Bronchial epithelial cell (primary cell): ENCODE results near the gene TBC1D22A. TPM values are rescaled to one million over a fixed set of nuclear protein-coding genes. Genes with fewer than 3 reads are reported as not detected.

Experiments
- DNase-seq: peaks from one replicate; pipeline ENCODE4 v3.0.0-alpha.2; 2010; ENCODE audit warnings: low read depth
- FAIRE-seq: peaks from 2 replicates; lab custom pipeline; 2011; peaks lifted over from hg19 to GRCh38; lab: Jason Lieb, UNC
- H3K27me3 ChIP-seq: 2 replicates; pipeline ENCODE4 v1.5.1; 2011; ENCODE audit warnings: low read length; ENCODE audit not compliant: control insufficient read depth, insufficient read depth
- H3K36me3 ChIP-seq: 2 replicates; pipeline ENCODE4 v1.5.1; 2011; ENCODE audit warnings: low read length; ENCODE audit not compliant: control insufficient read depth, insufficient read depth
- H3K4me3 ChIP-seq: 2 replicates; pipeline ENCODE4 v1.5.1; 2011; ENCODE audit warnings: mild to moderate bottlenecking, low read depth, low read length, control low read depth
- total RNA-seq: library from RNA; depleted of rRNA; stranded (reverse); fragments of >200 nt; gene quantifications from 2 replicates; pipeline ENCODE4 v1.2.1, GENCODE V29; 2014
- TF ChIP-seq, protein P1 (sequence below): IDR thresholded peaks from 2 replicates; pipeline ENCODE4 v1.5.1; 2011; ENCODE audit warnings: mild to moderate bottlenecking, moderate library complexity, low read length, control low read depth, inconsistent platforms; ENCODE audit not compliant: insufficient read depth, severe bottlenecking

TBC1D22A gene
- total RNA-seq, 1 donor from 2014 or later: 10.0 TPM

DNA sequence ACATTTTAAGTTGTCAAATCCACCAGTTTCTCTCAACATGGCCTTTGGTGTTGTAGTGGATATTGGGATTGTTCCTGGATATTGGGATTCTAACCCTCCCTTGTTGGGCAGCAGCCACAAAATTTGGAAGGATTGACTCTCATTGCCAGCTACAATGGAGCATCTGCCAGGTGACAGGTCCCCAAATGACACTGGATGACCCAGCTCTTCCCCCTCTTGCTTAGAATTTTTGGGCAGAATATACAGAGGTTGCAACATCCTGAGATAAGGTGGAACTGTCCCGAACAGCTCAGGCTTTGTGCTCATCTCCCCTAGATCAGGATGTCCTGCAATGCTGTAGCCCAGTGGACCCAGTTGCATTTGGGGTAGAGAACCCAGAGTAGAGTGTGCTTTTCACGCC is 5.3 kb upstream of the TBC1D22A start:
- H3K27me3 ChIP-seq: no peaks in the 10 kb centered on the region
- H3K36me3 ChIP-seq: no peaks in the 10 kb centered on the region
- H3K4me3 ChIP-seq: no peak overlapping the region
- no peak for FAIRE-seq
- TF ChIP-seq, protein P1, sequence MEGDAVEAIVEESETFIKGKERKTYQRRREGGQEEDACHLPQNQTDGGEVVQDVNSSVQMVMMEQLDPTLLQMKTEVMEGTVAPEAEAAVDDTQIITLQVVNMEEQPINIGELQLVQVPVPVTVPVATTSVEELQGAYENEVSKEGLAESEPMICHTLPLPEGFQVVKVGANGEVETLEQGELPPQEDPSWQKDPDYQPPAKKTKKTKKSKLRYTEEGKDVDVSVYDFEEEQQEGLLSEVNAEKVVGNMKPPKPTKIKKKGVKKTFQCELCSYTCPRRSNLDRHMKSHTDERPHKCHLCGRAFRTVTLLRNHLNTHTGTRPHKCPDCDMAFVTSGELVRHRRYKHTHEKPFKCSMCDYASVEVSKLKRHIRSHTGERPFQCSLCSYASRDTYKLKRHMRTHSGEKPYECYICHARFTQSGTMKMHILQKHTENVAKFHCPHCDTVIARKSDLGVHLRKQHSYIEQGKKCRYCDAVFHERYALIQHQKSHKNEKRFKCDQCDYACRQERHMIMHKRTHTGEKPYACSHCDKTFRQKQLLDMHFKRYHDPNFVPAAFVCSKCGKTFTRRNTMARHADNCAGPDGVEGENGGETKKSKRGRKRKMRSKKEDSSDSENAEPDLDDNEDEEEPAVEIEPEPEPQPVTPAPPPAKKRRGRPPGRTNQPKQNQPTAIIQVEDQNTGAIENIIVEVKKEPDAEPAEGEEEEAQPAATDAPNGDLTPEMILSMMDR: no peak
- DNase-seq: no peak

GRCh38 chr22:46758121-46758520 is 4.3 kb upstream of the TBC1D22A start:
- FAIRE-seq (no peak), DNase-seq (no peak)

GRCh38 chr22:46758867-46759290 is 3.6 kb upstream of the TBC1D22A start:
- TF ChIP-seq, protein P1: peak; percentile 85
- DNase-seq (peak; percentile 62), FAIRE-seq (no peak)
- Histone ChIP-seq H3K36me3 (no peaks in the 10 kb centered on the region), H3K4me3 (no peak overlapping the region), H3K27me3 (no peaks in the 10 kb centered on the region)

More at GRCh38 chr22:46758121-46758520, 4.3 kb upstream of the TBC1D22A start:
- Histone ChIP-seq H3K36me3 (no peaks in the 10 kb centered on the region), H3K27me3 (no peaks in the 10 kb centered on the region), H3K4me3 (no peak overlapping the region)
- TF ChIP-seq, protein P1: no peak

DNA sequence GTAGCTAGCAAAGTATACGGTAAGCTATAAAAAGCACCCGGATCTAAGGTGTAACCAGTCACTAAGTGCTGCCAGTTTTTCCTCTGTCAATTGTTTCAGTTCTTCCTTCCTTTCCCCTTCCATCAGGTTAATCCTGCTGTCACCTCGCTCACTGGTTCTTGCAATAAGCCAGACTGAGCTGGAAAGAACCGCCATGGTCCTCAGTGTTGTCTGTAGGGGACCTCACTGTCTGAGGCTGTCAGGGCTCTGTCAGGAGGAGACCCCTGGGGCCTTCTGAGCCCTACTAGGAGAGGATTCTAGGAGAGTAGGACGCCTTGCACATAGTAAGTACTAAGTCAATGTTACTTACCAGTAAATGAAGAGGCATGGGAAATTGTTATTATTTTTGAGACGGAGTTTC is 1.4 kb upstream of the TBC1D22A start:
- TF ChIP-seq, protein P1: no peak
- no peak for FAIRE-seq
- H3K4me3 ChIP-seq: no peak overlapping the region
- no peak for DNase-seq
- peaks cover 2% of the 10 kb centered on the region for H3K36me3 ChIP-seq
- no peaks in the 10 kb centered on the region for H3K27me3 ChIP-seq

DNA sequence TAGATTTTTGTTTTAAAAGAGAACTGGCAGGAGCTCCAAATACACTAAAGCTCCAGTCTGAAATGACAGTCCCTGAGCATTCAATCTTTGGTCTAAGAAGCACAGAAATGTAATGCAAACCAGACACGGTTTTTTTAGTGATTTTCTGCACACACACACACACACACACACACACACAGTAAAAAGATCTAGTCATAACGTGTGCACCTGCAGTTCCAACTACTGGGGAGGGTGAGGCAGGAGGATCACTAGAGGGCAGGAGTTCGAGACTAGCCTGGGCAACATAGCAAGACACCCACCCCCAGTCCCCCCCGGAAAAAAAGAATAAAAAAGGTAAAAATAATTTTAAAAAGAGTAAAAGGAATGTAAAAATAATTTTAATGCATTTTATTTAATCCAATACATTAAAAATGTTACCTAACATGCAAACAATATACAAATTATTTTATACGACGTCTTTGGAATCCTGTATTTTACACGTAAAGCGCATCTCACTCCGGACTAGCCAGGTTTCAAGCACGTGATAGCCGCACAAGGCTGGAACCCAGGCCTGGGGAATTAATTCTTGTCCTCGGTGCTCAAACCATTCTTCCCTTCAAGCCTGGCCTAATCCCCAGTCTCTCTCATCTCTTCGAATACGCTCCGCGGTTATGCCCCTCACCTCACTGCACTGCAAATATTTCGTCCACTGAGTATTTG is 762 bp upstream of the TBC1D22A start:
- DNase-seq (no peak), FAIRE-seq (no peak)
- peak overlapping the region; percentile 96 for H3K4me3 ChIP-seq

More for the DNA sequence above, 762 bp upstream of the TBC1D22A start:
- TF ChIP-seq, protein P1: no peak
- H3K27me3 ChIP-seq: no peaks in the 10 kb centered on the region
- peaks cover 2% of the 10 kb centered on the region for H3K36me3 ChIP-seq
